Fibroblast of skin of back (primary cell): Measurements from ENCODE around the gene TCHH. TPM values are rescaled to one million over a fixed set of nuclear protein-coding genes. Genes with fewer than 3 reads are reported as not detected.
"Not testable (repeated sequence)": the region's sequence is repeated elsewhere in the genome, so short reads cannot be mapped to it uniquely, and the experiment has no call there.

ENCODE experiments used
- DNase-seq: peaks from one replicate; pipeline ENCODE4 v3.0.0-alpha.2; 2013
- polyA plus RNA-seq, 2 experiments: library from polyadenylated mRNA; unstranded; fragments of 120-200 nt; gene quantifications; one replicate each; pipeline ENCODE4 v1.2.1, GENCODE V29; 2013; ENCODE audit not compliant: insufficient read length in 2 of 2

TCHH gene
- polyA plus RNA-seq (2013, experiment 1 of 2; ENCODE audit: insufficient read length): 0.08 TPM
- 0.01 TPM for polyA plus RNA-seq (2013, experiment 2 of 2; ENCODE audit: insufficient read length)

GRCh38 chr1:152115344-152115743 lies at the start of gene TCHH:
Gene TCHH (minus strand): TSS chr1:152115444. CDS start chr1:152114080, 1,364 bp downstream.
- no peak for DNase-seq

GRCh38 chr1:152164517-152165136 lies 49.4 kb upstream of the TCHH start:
- no peak for DNase-seq

GRCh38 chr1:152162792-152163463 lies 47.7 kb upstream of the TCHH start:
- DNase-seq: peak; percentile 90

GRCh38 chr1:152160576-152160975 lies 45.3 kb upstream of the TCHH start:
- no peak for DNase-seq

GRCh38 chr1:152159144-152159543 lies 43.9 kb upstream of the TCHH start, which contains the start of gene RPTN:
Gene RPTN (minus strand): TSS chr1:152159228. CDS start chr1:152157889, 1,339 bp downstream.
- DNase-seq: no peak

GRCh38 chr1:152153996-152154395 lies 38.8 kb upstream of the TCHH start:
- DNase-seq: no peak

GRCh38 chr1:152151646-152152045 lies 36.4 kb upstream of the TCHH start:
- no peak for DNase-seq

GRCh38 chr1:152148981-152149380 lies 33.7 kb upstream of the TCHH start:
- DNase-seq: peak; percentile 27

GRCh38 chr1:152148051-152148450 lies 32.8 kb upstream of the TCHH start:
- DNase-seq: no peak

GRCh38 chr1:152145769-152146168 lies 30.5 kb upstream of the TCHH start:
- DNase-seq: no peak

GRCh38 chr1:152144674-152145183 lies 29.5 kb upstream of the TCHH start:
- DNase-seq: not testable (repeated sequence)

- peak; percentile 63 for DNase-seq
These were observed 28.1 kb upstream of the TCHH start for GRCh38 chr1:152143150-152143887.

- DNase-seq: peak; percentile 68
These were observed 26.8 kb upstream of the TCHH start for GRCh38 chr1:152141971-152142584.

- no peak for DNase-seq
These were observed 22.0 kb upstream of the TCHH start for GRCh38 chr1:152137215-152137614.

- no peak for DNase-seq
These were observed 14.9 kb upstream of the TCHH start for GRCh38 chr1:152130186-152130585.

- DNase-seq: no peak
These were observed 12.4 kb upstream of the TCHH start for GRCh38 chr1:152127673-152128072.

GRCh38 chr1:152125834-152126443 lies 10.7 kb upstream of the TCHH start:
- DNase-seq: no peak

- no peak for DNase-seq
These were observed 3.7 kb upstream of the TCHH start for GRCh38 chr1:152118915-152119314.

GRCh38 chr1:152112885-152113432 lies 2.3 kb downstream of the TCHH start:
- DNase-seq: no peak

GRCh38 chr1:152112101-152112884 lies 3.0 kb downstream of the TCHH start:
- no peak for DNase-seq

- peak; percentile 45 for DNase-seq
These were observed 3.7 kb downstream of the TCHH start for GRCh38 chr1:152111515-152111968.
